ENCODE measurements around the gene NXT1.

NXT1 gene

GRCh38 chr20:23393996-23394775 is 43.6 kb downstream of the NXT1 start:
- no peak for DNase-seq

- no peak for DNase-seq
Observed at GRCh38 chr20:23396950-23397627, 46.5 kb downstream of the NXT1 start.

GRCh38 chr20:23397961-23398360 is 47.4 kb downstream of the NXT1 start:
- DNase-seq, result no peak

GRCh38 chr20:23399568-23400241 is 49.1 kb downstream of the NXT1 start:
- peak; percentile 18 for DNase-seq

GRCh38 chr20:23401051-23401450 is 50.5 kb downstream of the NXT1 start:
- DNase-seq, result no peak

- no peak for DNase-seq
Observed at GRCh38 chr20:23403751-23404150, 53.2 kb downstream of the NXT1 start.

- DNase-seq, result no peak
Observed at GRCh38 chr20:23404196-23404595, 53.6 kb downstream of the NXT1 start.

Measured in stimulated activated CD4-positive, alpha-beta T cell treated with anti-CD3 and anti-CD28 coated beads, Interleukin-4, amount 100 ng/mL, for 24 hours (primary cell).